Heart left ventricle (tissue), 13 donors: ENCODE data around the gene SGCE.

Source experiments
- CTCF ChIP-seq, 12 donors: fragments of 200-600 bp; sonication (generic) in 4 of 12; IDR thresholded peaks; one replicate each; pipeline versions ENCODE4 v1.5.0 to v1.8.0; 2018 to 2022; ENCODE audit warnings: antibody characterized with exemption in 12 of 12, mild to moderate bottlenecking in 5 of 12
- POLR2A ChIP-seq, 2 donors: fragments of 450-650 bp; IDR thresholded peaks; one replicate each; pipeline ENCODE4 v1.6.1; 2017; ENCODE audit warnings: antibody characterized with exemption in 2 of 2, mild to moderate bottlenecking in 2 of 2, moderate library complexity in 2 of 2
- donor health status: ischemic (EF 13 %, LVEDD 7.1; RV severe dilation, severe dysfunction).
- donor health status: DM: no; HTN: yes; CAD: no.
- donor health status: DM: no; HTN: no; CAD: no.
- donor health status: ischemic (EF 25% LVEDD 6.9; RV normal size, moderate dysfunction).
- donor health status: ischemic (EF 25% LVEDD 5.7; RV mildly dilated, moderate dysfunction).
- donor health status: ischemic (EF 35%, LVEDD 5.7; RV mildly dilated, moderate dysfunction).
- donor health status: nonischemic (EF 11% LVEDD 7.7; RV severe dilation, severe dysfunction).
- donor health status: DM: yes; HTN: yes; CAD: no.
- donor health status: PGD.
- donor health status: ischemic (EF 29% LVEDD 5.4; RV normal size, mild dysfunction).
- donor health status: nonischemic (EF 23%, LVEDD 6.1; RV moderate dilation, normal function).

GRCh38 chr7:94655126-94655847 lies 646 bp downstream of the SGCE start:
- TF ChIP-seq POLR2A (IDR thresholded peaks at IDR 0.05), result no peak
- TF ChIP-seq CTCF (IDR thresholded peaks at IDR 0.05), result no peak
